B cell (primary cell): Measurements from ENCODE around the gene SLC2A13.

Experiments
- EZH2 ChIP-seq: IDR thresholded peaks from 2 replicates; pipeline ENCODE4 v1.6.1; 2012; ENCODE audit warnings: borderline replicate concordance, low read depth, mild to moderate bottlenecking, moderate library complexity, low read length; ENCODE audit not compliant: insufficient read depth, poor library complexity, severe bottlenecking
- TF ChIP-seq, protein P1 (sequence below): fragments of 200-600 bp; IDR thresholded peaks from one replicate; pipeline ENCODE4 v1.8.0; 2022; ENCODE audit warnings: antibody characterized with exemption, mild to moderate bottlenecking

DNA sequence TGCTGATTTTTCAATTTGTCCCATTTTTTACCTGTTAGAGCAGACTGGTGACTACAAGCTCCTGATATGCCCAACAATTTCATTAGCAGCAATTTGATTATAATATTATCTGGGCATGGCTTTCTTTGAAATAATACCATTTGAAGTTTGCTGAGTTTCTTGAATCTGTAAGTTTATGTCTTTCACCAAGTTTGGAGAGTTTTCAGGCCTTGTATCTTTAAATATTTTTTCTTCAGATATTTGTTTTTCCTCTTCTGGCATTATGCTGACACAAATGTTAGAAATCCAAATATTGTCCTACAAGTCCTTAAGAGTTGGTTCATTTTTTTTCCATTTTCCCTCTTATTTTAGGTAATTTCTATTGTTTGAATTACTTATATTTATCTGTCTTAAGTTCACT, 30.4 kb downstream of the SLC2A13 start:
- TF ChIP-seq, protein P1, sequence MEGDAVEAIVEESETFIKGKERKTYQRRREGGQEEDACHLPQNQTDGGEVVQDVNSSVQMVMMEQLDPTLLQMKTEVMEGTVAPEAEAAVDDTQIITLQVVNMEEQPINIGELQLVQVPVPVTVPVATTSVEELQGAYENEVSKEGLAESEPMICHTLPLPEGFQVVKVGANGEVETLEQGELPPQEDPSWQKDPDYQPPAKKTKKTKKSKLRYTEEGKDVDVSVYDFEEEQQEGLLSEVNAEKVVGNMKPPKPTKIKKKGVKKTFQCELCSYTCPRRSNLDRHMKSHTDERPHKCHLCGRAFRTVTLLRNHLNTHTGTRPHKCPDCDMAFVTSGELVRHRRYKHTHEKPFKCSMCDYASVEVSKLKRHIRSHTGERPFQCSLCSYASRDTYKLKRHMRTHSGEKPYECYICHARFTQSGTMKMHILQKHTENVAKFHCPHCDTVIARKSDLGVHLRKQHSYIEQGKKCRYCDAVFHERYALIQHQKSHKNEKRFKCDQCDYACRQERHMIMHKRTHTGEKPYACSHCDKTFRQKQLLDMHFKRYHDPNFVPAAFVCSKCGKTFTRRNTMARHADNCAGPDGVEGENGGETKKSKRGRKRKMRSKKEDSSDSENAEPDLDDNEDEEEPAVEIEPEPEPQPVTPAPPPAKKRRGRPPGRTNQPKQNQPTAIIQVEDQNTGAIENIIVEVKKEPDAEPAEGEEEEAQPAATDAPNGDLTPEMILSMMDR = no peak
- TF ChIP-seq EZH2 = no peak
